Neural progenitor cell (in vitro differentiated cells): Measurements from ENCODE around the gene FOLR3. TPM values are rescaled to one million over a fixed set of nuclear protein-coding genes. Genes with fewer than 3 reads are reported as not detected.

Source experiments
- DNase-seq: peaks from one replicate; pipeline ENCODE4 v3.0.0-alpha.2; 2016; ENCODE audit warnings: low spot score
- H2AFZ ChIP-seq: fragments of 200-600 bp; sonication (generic); replicated peaks from 2 replicates; pipeline ENCODE4 v1.6.1; 2016; ENCODE audit warnings: antibody characterized with exemption
- H3F3A ChIP-seq: fragments of 200-600 bp; sonication (generic); 2 replicates; pipeline ENCODE4 v1.6.1; 2016; ENCODE audit warnings: antibody characterized with exemption, low read depth
- H3K27ac ChIP-seq: fragments of 200-600 bp; sonication (generic); 2 replicates; pipeline ENCODE4 v1.5.1; 2016; ENCODE audit warnings: mild to moderate bottlenecking
- H3K27me3 ChIP-seq: fragments of 200-600 bp; sonication (generic); 2 replicates; pipeline ENCODE4 v1.6.1; 2016; ENCODE audit warnings: mild to moderate bottlenecking, moderate library complexity
- H3K36me3 ChIP-seq: fragments of 200-600 bp; sonication (generic); 2 replicates; pipeline ENCODE4 v1.5.1; 2016
- H3K4me1 ChIP-seq: fragments of 200-600 bp; sonication (generic); 2 replicates; pipeline ENCODE4 v1.6.1; 2016; ENCODE audit warnings: mixed run types
- H3K4me2 ChIP-seq: fragments of 200-600 bp; sonication (generic); 2 replicates; pipeline ENCODE4 v1.6.1; 2016
- H3K4me3 ChIP-seq: fragments of 200-600 bp; sonication (generic); 2 replicates; pipeline ENCODE4 v1.5.1; 2016
- H3K79me2 ChIP-seq: fragments of 200-600 bp; sonication (generic); 2 replicates; pipeline ENCODE4 v1.6.1; 2016; ENCODE audit warnings: low read depth
- H3K9ac ChIP-seq: fragments of 200-600 bp; sonication (generic); 2 replicates; pipeline ENCODE4 v1.6.1; 2016
- H3K9me3 ChIP-seq: fragments of 200-600 bp; sonication (generic); 2 replicates; pipeline ENCODE4 v1.5.1; 2016; ENCODE audit warnings: low read depth
- H4K20me1 ChIP-seq: fragments of 200-600 bp; sonication (generic); 2 replicates; pipeline ENCODE4 v1.6.1; 2016; ENCODE audit warnings: low read depth
- H3K27ac Mint-ChIP-seq: 3 replicates; pipeline ENCODE4 v1.8.0; 2021; ENCODE audit warnings: mixed read lengths
- H3K27me3 Mint-ChIP-seq: 2 replicates; pipeline ENCODE4 v1.8.0; 2022; ENCODE audit warnings: low read depth, mild to moderate bottlenecking, inconsistent platforms, moderate library complexity, mixed read lengths; ENCODE audit not compliant: insufficient read depth
- H3K36me3 Mint-ChIP-seq: 3 replicates; pipeline ENCODE4 v1.8.0; 2021; ENCODE audit warnings: mixed read lengths
- H3K4me1 Mint-ChIP-seq: 3 replicates; pipeline ENCODE4 v1.8.0; 2021; ENCODE audit warnings: mixed read lengths
- H3K4me3 Mint-ChIP-seq: 3 replicates; pipeline ENCODE4 v1.8.0; 2021; ENCODE audit warnings: mild to moderate bottlenecking, moderate library complexity, mixed read lengths
- H3K9me3 Mint-ChIP-seq: 3 replicates; pipeline ENCODE4 v1.8.0; 2020; ENCODE audit warnings: mixed read lengths
- CTCF ChIP-seq: fragments of 200-600 bp; sonication (generic); IDR thresholded peaks from 2 replicates; pipeline ENCODE4 v1.5.1; 2017; ENCODE audit warnings: antibody characterized with exemption, mild to moderate bottlenecking
- EZH2 ChIP-seq: fragments of 200-600 bp; sonication (generic); IDR thresholded peaks from 2 replicates; pipeline ENCODE4 v1.6.1; 2017; ENCODE audit warnings: antibody characterized with exemption, mild to moderate bottlenecking, moderate library complexity
- EZH2phosphoT487 ChIP-seq: fragments of 200-600 bp; sonication (generic); IDR thresholded peaks from 2 replicates; pipeline ENCODE4 v1.6.1; 2017; ENCODE audit warnings: antibody characterized with exemption
- total RNA-seq: library from RNA; depleted of rRNA; stranded (reverse); fragments of >200 nt; gene quantifications from 2 replicates; pipeline ENCODE4 v1.2.3, GENCODE V29; 2015; ENCODE audit warnings: low replicate concordance

FOLR3 gene
- total RNA-seq, 1 donor from 2014 or later = not detected

GRCh38 chr11:72173291-72173690, 37.8 kb downstream of the FOLR3 start:
- no peaks in the 10 kb centered on the region for H3K4me1 Mint-ChIP-seq
- TF ChIP-seq CTCF (no peak), EZH2 (no peak), EZH2phosphoT487 (no peak)
- Histone ChIP-seq H3F3A (no peaks in the 10 kb centered on the region), H3K27me3 (no peaks in the 10 kb centered on the region), H3K27ac (no peak overlapping the region), H3K79me2 (no peaks in the 10 kb centered on the region), H3K4me3 (no peak overlapping the region), H3K36me3 (no peaks in the 10 kb centered on the region), H3K4me1 (no peaks in the 10 kb centered on the region), H4K20me1 (no peaks in the 10 kb centered on the region), H2AFZ (no peak overlapping the region), H3K9ac (no peak overlapping the region), H3K4me2 (no peak overlapping the region), H3K9me3 (no peaks in the 10 kb centered on the region)
- H3K36me3 Mint-ChIP-seq = no peaks in the 10 kb centered on the region
- H3K4me3 Mint-ChIP-seq = no peak overlapping the region
- peaks cover 3% of the 10 kb centered on the region for H3K27me3 Mint-ChIP-seq
- DNase-seq = no peak
- no peak overlapping the region for H3K27ac Mint-ChIP-seq
- no peaks in the 10 kb centered on the region for H3K9me3 Mint-ChIP-seq

GRCh38 chr11:72174302-72175070, 39.0 kb downstream of the FOLR3 start:
- Histone ChIP-seq H3K79me2 (no peaks in the 10 kb centered on the region), H3K4me2 (no peak overlapping the region), H2AFZ (no peak overlapping the region), H3K9me3 (no peaks in the 10 kb centered on the region), H3F3A (no peaks in the 10 kb centered on the region), H3K27ac (no peak overlapping the region), H3K4me1 (no peaks in the 10 kb centered on the region), H3K36me3 (no peaks in the 10 kb centered on the region), H3K27me3 (no peaks in the 10 kb centered on the region), H3K4me3 (no peak overlapping the region), H3K9ac (no peak overlapping the region), H4K20me1 (no peaks in the 10 kb centered on the region)
- Mint-ChIP-seq H3K9me3 (no peaks in the 10 kb centered on the region), H3K27ac (no peak overlapping the region), H3K4me1 (no peaks in the 10 kb centered on the region), H3K27me3 (peaks cover 3% of the 10 kb centered on the region), H3K36me3 (no peaks in the 10 kb centered on the region), H3K4me3 (no peak overlapping the region)
- no peak for TF ChIP-seq EZH2phosphoT487
- TF ChIP-seq CTCF = no peak
- TF ChIP-seq EZH2 = no peak
- no peak for DNase-seq

GRCh38 chr11:72177656-72178055, 42.1 kb downstream of the FOLR3 start:
- Histone ChIP-seq H4K20me1 (no peaks in the 10 kb centered on the region), H3K4me2 (no peak overlapping the region), H3K27ac (no peak overlapping the region), H2AFZ (no peak overlapping the region), H3F3A (no peaks in the 10 kb centered on the region), H3K79me2 (no peaks in the 10 kb centered on the region), H3K9ac (no peak overlapping the region), H3K36me3 (no peaks in the 10 kb centered on the region), H3K27me3 (no peaks in the 10 kb centered on the region), H3K4me3 (no peak overlapping the region), H3K4me1 (no peaks in the 10 kb centered on the region), H3K9me3 (no peaks in the 10 kb centered on the region)
- Mint-ChIP-seq H3K4me3 (no peak overlapping the region), H3K9me3 (no peaks in the 10 kb centered on the region), H3K27me3 (peaks cover 12% of the 10 kb centered on the region), H3K4me1 (no peaks in the 10 kb centered on the region), H3K36me3 (no peaks in the 10 kb centered on the region), H3K27ac (peak overlapping the region; percentile 34)
- TF ChIP-seq CTCF (no peak), EZH2phosphoT487 (no peak), EZH2 (no peak)
- DNase-seq = no peak
